Measurements from ENCODE around the gene S100G. TPM values are rescaled to one million over a fixed set of nuclear protein-coding genes. Genes with fewer than 3 reads are reported as not detected.

The S100G gene
- total and polyA plus RNA-seq, 2 donors (not counting 3 experiments of a cell fraction or from before 2014, with no cell fraction given), result not detected

DNA sequence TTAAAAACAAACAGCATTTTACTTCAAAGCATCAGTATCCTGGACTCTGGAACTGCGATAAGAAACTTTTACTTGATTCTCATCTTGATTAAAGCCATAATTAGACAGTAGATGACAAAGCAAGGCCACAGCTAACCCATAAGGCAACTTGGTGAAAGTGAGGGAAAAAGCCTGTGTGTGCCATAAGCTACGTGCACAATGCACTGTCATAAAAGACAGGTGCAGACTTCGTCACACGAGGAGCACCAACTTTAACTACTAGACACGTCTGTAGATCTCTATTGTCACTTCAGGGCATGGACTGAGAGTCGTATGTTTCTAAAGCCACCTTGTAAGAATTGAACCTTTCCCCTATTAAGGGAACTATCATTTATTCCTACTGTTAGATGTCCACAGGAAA is 49.4 kb downstream of the S100G start:
- Histone ChIP-seq H3K4me2 (ENCODE audit: insufficient read depth, low read length) (no peak overlapping the region), H4K20me1 (replicated peaks; ENCODE audit: control insufficient read depth, extremely low read depth, insufficient read depth, low read length) (no peaks in the 10 kb centered on the region), H3K36me3 (ENCODE audit: control insufficient read depth in 2 of 2, extremely low read depth in 1 of 2, insufficient read depth in 2 of 2, low read length in 2 of 2) (no peaks in the 10 kb centered on the region), H3K4me3 (replicated peaks in 1 of 3; ENCODE audit: insufficient read depth in 1 of 3, low read depth in 1 of 3, low read length in 3 of 3) (no peak overlapping the region), H3K4me1 (ENCODE audit: control insufficient read depth, extremely low read depth, insufficient read depth, low read length) (no peaks in the 10 kb centered on the region), H3K27ac (ENCODE audit: insufficient read depth, low read depth, low read length) (no peak overlapping the region), H3K9ac (replicated peaks; ENCODE audit: extremely low read depth, insufficient read depth, low read length) (no peak overlapping the region), H2AFZ (ENCODE audit: low read depth, low read length) (no peak overlapping the region), H3K27me3 (ENCODE audit: control insufficient read depth in 2 of 2, insufficient read depth in 2 of 2, low read length in 2 of 2) (no peaks in the 10 kb centered on the region), H3K9me1 (replicated peaks; ENCODE audit: control insufficient read depth, extremely low read depth, insufficient read depth, low read length) (no peaks in the 10 kb centered on the region), H3K79me2 (ENCODE audit: control insufficient read depth, insufficient read depth, low read length) (no peaks in the 10 kb centered on the region), H3K9me3 (replicated peaks; ENCODE audit: control insufficient read depth, insufficient read depth, low read length) (no peaks in the 10 kb centered on the region)
- POLR2A ChIA-PET, result interaction anchor here (1.0 kb wide), 1 partner anchor 20 kb away, joined by 3 read pairs; the partner anchor contains the start of gene SYAP1
- TF ChIP-seq POLR2AphosphoS5 (IDR thresholded peaks at IDR 0.05; ENCODE audit: insufficient read depth, low read depth, low read length), result no peak
- TF ChIP-seq JUN (IDR thresholded peaks at IDR 0.05; ENCODE audit: borderline replicate concordance, insufficient read depth, insufficient read length, low read depth), result no peak
- TF ChIP-seq, protein P1, sequence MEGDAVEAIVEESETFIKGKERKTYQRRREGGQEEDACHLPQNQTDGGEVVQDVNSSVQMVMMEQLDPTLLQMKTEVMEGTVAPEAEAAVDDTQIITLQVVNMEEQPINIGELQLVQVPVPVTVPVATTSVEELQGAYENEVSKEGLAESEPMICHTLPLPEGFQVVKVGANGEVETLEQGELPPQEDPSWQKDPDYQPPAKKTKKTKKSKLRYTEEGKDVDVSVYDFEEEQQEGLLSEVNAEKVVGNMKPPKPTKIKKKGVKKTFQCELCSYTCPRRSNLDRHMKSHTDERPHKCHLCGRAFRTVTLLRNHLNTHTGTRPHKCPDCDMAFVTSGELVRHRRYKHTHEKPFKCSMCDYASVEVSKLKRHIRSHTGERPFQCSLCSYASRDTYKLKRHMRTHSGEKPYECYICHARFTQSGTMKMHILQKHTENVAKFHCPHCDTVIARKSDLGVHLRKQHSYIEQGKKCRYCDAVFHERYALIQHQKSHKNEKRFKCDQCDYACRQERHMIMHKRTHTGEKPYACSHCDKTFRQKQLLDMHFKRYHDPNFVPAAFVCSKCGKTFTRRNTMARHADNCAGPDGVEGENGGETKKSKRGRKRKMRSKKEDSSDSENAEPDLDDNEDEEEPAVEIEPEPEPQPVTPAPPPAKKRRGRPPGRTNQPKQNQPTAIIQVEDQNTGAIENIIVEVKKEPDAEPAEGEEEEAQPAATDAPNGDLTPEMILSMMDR (IDR thresholded peaks at IDR 0.05; ENCODE audit: extremely low read depth in 1 of 2, insufficient read depth in 1 of 2, low read depth in 1 of 2, low read length in 2 of 2), result no peak
- TF ChIP-seq POLR2A (IDR thresholded peaks at IDR 0.05; ENCODE audit: low read depth, low read length), result no peak
- TF ChIP-seq MYC (IDR thresholded peaks at IDR 0.05; ENCODE audit: low read depth, low read length), result no peak
- TF ChIP-seq GATA2 (IDR thresholded peaks at IDR 0.05; ENCODE audit: insufficient read depth, insufficient read length, low read depth, low read length), result no peak
- TF ChIP-seq, protein P2, sequence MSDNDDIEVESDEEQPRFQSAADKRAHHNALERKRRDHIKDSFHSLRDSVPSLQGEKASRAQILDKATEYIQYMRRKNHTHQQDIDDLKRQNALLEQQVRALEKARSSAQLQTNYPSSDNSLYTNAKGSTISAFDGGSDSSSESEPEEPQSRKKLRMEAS (IDR thresholded peaks at IDR 0.05; ENCODE audit: insufficient read depth, insufficient read length), result no peak
- no peak for TF ChIP-seq EZH2 (IDR thresholded peaks at IDR 0.05; ENCODE audit: borderline replicate concordance, low read depth, low read length, severe bottlenecking)
- TF ChIP-seq FOS (IDR thresholded peaks at IDR 0.05; ENCODE audit: borderline replicate concordance, insufficient read depth, low read length), result no peak
- no peak for DNase-seq (ENCODE audit: low read depth, low spot score)
- BruUV-seq (replicated peaks), result no TSS peak
- dilution Hi-C loops (cut with MboI; ENCODE audit: extremely low pct_ligation_motif_present, low sequenced_read_pairs) (no loop called here), intact Hi-C loops (cut with micrococcal nuclease) (no loop called here)
- FAIRE-seq, result no peak
- CTCF ChIA-PET, result no interaction called here
